Activated T-cell treated with anti-CD3 and anti-CD28 coated beads, Interleukin-2, amount 50 U/mL, for 24 hours (primary cell): ENCODE data around the gene ASZ1.

Experiments
- DNase-seq: peaks from one replicate; pipeline ENCODE4 v3.0.0-alpha.2; 2020
- H3K27ac Mint-ChIP-seq: 2 replicates; pipeline ENCODE4 v1.8.0; 2020; ENCODE audit warnings: mild to moderate bottlenecking, mixed read lengths
- H3K27me3 Mint-ChIP-seq: 2 replicates; pipeline ENCODE4 v1.8.0; 2020; ENCODE audit warnings: mixed read lengths
- H3K36me3 Mint-ChIP-seq: 2 replicates; pipeline ENCODE4 v1.8.0; 2020; ENCODE audit warnings: low read depth, mixed read lengths
- H3K4me1 Mint-ChIP-seq: 2 replicates; pipeline ENCODE4 v1.8.0; 2020; ENCODE audit warnings: low read depth, mixed read lengths
- H3K4me3 Mint-ChIP-seq: 2 replicates; pipeline ENCODE4 v1.8.0; 2020; ENCODE audit warnings: mild to moderate bottlenecking, moderate library complexity, mixed read lengths
- H3K9me3 Mint-ChIP-seq: 2 replicates; pipeline ENCODE4 v1.8.0; 2020; ENCODE audit warnings: mixed read lengths

Gene ASZ1

GRCh38 chr7:117384688-117385362, 42.5 kb downstream of the ASZ1 start:
- Mint-ChIP-seq H3K4me3 (no peak overlapping the region), H3K27ac (no peak overlapping the region), H3K36me3 (no peaks in the 10 kb centered on the region), H3K27me3 (no peaks in the 10 kb centered on the region), H3K4me1 (no peaks in the 10 kb centered on the region), H3K9me3 (peaks cover 15% of the 10 kb centered on the region)
- DNase-seq: no peak

DNA sequence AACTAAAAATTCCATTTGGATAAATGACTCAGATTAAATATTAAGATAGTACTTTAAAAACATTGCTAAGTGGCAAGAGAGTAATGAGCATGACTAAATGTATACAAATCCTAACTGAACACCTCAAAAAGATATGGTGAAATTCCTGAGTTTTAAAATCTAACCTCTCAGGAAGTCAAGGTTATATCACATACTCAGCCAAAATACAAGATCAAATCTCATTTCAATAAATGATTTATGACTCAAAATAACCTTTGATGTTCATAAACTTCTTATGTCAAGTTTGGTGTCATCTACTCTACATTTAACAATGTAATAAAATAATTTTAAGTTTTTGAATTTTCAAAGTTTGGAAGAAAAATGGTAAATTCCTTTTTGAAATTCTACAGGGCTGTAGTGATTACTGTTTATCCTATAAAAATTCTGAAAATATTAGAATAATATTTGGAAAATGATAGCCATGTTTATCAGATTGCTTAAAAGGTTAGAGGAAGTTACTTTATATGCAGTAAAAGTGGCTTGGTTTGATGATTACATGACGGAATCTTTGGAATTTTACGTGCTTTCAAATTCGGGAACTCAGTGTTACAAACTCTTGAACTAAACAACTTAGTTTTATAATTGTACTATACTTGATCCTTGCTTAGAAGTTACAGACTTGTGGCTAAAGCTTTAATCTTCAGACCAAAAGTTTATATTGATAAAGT, 43.7 kb downstream of the ASZ1 start:
- Mint-ChIP-seq H3K27ac (no peak overlapping the region), H3K4me1 (no peaks in the 10 kb centered on the region)

GRCh38 chr7:117383046-117383445, 44.2 kb downstream of the ASZ1 start:
- Mint-ChIP-seq H3K36me3 (no peaks in the 10 kb centered on the region), H3K27ac (no peak overlapping the region), H3K9me3 (peaks cover 7% of the 10 kb centered on the region), H3K4me1 (no peaks in the 10 kb centered on the region), H3K4me3 (no peak overlapping the region), H3K27me3 (no peaks in the 10 kb centered on the region)
- DNase-seq: no peak

More for the DNA sequence above, 43.7 kb downstream of the ASZ1 start:
- no peak overlapping the region for H3K4me3 Mint-ChIP-seq
- DNase-seq: no peak
- H3K36me3 Mint-ChIP-seq: no peaks in the 10 kb centered on the region
- no peaks in the 10 kb centered on the region for H3K27me3 Mint-ChIP-seq
- peaks cover 9% of the 10 kb centered on the region for H3K9me3 Mint-ChIP-seq

GRCh38 chr7:117381362-117381761, 45.9 kb downstream of the ASZ1 start:
- DNase-seq: no peak
- Mint-ChIP-seq H3K36me3 (no peaks in the 10 kb centered on the region), H3K27ac (no peak overlapping the region)

DNA sequence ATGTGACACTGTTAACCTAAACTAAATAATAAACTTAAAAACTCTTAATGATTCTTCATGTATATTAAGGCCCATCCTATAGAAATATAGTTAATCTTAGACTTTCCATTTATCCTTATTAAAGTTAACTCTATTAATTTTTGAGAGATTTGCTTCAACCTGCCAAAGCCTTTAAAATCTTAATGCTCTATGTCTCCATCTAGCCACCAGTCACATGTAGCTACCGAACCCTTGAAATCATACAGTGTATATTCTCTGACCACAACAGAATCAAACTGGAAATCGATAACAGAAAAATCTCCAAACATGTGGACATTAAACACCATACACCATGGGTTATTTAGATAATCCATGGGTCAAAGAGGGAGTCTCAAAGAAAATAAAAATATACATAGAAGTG, 51.9 kb downstream of the ASZ1 start:
- Mint-ChIP-seq H3K36me3 (no peaks in the 10 kb centered on the region), H3K9me3 (no peaks in the 10 kb centered on the region), H3K27me3 (no peaks in the 10 kb centered on the region), H3K4me3 (no peak overlapping the region), H3K4me1 (no peaks in the 10 kb centered on the region), H3K27ac (no peak overlapping the region)
- no peak for DNase-seq

More at GRCh38 chr7:117381362-117381761, 45.9 kb downstream of the ASZ1 start:
- Mint-ChIP-seq H3K27me3 (no peaks in the 10 kb centered on the region), H3K4me1 (no peaks in the 10 kb centered on the region), H3K4me3 (no peak overlapping the region), H3K9me3 (no peaks in the 10 kb centered on the region)

DNA sequence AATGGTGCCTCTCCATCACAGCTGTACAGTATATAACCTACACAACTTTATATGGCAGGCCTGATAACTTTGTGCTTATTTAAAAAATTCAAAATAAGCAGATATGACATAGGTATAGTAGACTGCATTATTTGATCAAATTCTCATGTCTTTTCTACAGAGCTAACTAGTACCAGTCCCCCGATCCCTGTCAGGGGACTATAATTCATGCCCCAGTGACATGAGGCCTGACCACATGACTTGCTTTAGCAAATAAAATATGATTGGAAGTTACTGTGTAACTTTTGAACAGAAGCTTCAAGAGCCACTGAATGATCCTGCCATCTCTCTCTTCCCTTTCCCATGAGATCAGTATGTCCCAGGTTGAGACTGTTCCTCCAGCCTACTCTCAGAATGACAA, 55.2 kb downstream of the ASZ1 start:
- Mint-ChIP-seq H3K4me3 (no peak overlapping the region), H3K9me3 (no peaks in the 10 kb centered on the region), H3K27me3 (no peaks in the 10 kb centered on the region), H3K36me3 (no peaks in the 10 kb centered on the region), H3K4me1 (no peaks in the 10 kb centered on the region), H3K27ac (no peak overlapping the region)
- no peak for DNase-seq

GRCh38 chr7:117364339-117365080, 62.8 kb downstream of the ASZ1 start:
- Mint-ChIP-seq H3K27me3 (no peaks in the 10 kb centered on the region), H3K36me3 (no peaks in the 10 kb centered on the region), H3K27ac (no peak overlapping the region), H3K4me3 (no peak overlapping the region), H3K9me3 (no peaks in the 10 kb centered on the region), H3K4me1 (no peaks in the 10 kb centered on the region)
- DNase-seq: no peak

DNA sequence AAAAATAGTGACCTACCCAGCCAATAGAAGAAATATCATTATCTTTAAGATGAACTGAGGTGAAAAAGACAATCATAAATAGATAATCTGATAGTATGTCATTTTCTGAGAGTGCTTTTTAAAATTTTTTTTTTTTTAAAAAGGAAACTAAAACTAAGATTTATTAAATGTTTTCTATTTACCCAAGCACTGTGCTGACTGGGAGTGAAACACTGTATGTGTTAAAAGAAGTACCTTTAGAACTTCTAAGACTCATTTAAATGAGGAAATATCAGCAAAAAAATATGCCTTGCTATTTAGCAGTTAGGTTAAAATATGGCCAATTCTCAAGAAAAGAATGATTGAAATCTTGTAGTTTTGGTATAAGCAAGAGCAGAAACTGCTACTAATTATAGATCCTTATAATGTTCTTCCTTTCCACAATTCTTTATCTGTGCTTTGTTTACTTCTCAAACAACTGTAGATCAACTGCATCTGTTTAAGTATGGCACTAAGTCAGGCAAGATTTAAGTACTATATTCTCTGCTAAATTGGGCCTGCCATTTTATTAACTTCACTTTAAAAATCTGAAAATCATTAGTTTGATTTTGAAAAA, 64.9 kb downstream of the ASZ1 start:
- no peaks in the 10 kb centered on the region for H3K27me3 Mint-ChIP-seq
- DNase-seq: no peak
- no peaks in the 10 kb centered on the region for H3K36me3 Mint-ChIP-seq
- no peak overlapping the region for H3K4me3 Mint-ChIP-seq
- no peaks in the 10 kb centered on the region for H3K9me3 Mint-ChIP-seq
- H3K27ac Mint-ChIP-seq: no peak overlapping the region
- no peaks in the 10 kb centered on the region for H3K4me1 Mint-ChIP-seq

- no peaks in the 10 kb centered on the region for H3K4me1 Mint-ChIP-seq
- no peak overlapping the region for H3K4me3 Mint-ChIP-seq
- H3K27ac Mint-ChIP-seq: no peak overlapping the region
- DNase-seq: no peak
- H3K9me3 Mint-ChIP-seq: no peaks in the 10 kb centered on the region
- no peaks in the 10 kb centered on the region for H3K36me3 Mint-ChIP-seq
- peaks cover 11% of the 10 kb centered on the region for H3K27me3 Mint-ChIP-seq
Observed at GRCh38 chr7:117350027-117350426, 77.3 kb downstream of the ASZ1 start.

DNA sequence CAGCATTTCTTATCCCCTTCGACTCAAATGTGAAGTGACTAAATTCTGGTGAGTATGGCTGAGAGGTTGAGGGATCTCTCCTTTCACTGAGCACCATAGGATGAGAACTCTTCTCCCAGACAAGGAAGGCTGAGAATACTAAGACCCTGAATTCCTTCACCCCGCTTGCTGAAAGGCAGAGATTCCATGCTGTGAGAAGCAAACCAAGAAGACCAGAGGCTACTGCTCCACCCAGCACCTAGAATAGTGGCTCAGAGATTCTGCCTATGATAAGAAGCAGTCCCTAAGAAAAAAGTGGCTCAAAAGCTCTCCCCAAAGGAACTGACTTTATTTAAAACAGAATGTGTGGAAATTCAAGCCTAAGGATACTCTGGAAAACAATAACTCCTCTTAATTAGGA, 77.7 kb downstream of the ASZ1 start:
- no peak overlapping the region for H3K4me3 Mint-ChIP-seq
- H3K27ac Mint-ChIP-seq: no peak overlapping the region
- no peak for DNase-seq
- H3K36me3 Mint-ChIP-seq: no peaks in the 10 kb centered on the region
- no peaks in the 10 kb centered on the region for H3K4me1 Mint-ChIP-seq
- H3K27me3 Mint-ChIP-seq: peaks cover 11% of the 10 kb centered on the region
- H3K9me3 Mint-ChIP-seq: no peaks in the 10 kb centered on the region

DNA sequence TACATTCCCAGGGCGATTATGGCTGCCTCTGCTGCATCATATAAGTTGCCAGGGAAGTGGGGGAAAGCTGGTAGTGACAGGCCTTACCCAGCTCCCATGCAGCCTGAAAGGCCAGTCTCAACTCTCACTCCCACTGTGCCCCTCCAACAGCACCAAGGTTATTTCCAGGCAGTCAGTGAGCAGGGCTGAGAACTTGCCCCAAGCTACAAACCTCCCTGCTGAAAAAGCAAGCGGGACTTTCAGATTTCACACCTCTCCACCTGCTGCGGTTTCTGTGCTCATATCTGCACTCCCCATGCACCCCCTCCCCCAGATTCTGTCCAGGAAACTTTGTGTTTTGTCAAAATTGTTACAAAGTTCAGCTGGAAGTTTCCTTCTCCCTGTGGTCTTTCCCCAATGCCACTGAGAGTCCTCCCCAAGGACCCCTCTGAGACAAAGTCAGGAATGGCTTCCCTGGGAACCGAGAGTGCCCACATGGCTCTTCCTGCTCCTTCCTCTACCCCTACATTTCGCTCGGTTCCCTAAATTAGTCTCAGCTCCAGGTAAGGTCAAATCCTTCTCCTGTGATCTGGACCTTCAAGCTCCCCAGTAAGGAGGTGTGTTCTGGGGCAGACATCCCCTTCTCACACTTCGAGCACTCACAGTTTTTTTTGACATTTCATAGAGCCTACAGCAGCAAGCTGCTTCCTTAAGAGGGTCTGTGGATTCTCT, 79.2 kb downstream of the ASZ1 start:
- Mint-ChIP-seq H3K9me3 (no peaks in the 10 kb centered on the region), H3K27me3 (peaks cover 11% of the 10 kb centered on the region), H3K36me3 (no peaks in the 10 kb centered on the region), H3K27ac (no peak overlapping the region), H3K4me1 (no peaks in the 10 kb centered on the region), H3K4me3 (no peak overlapping the region)
- DNase-seq: no peak

- no peaks in the 10 kb centered on the region for H3K9me3 Mint-ChIP-seq
- no peak overlapping the region for H3K27ac Mint-ChIP-seq
- no peak overlapping the region for H3K4me3 Mint-ChIP-seq
- no peaks in the 10 kb centered on the region for H3K4me1 Mint-ChIP-seq
- no peak for DNase-seq
- H3K36me3 Mint-ChIP-seq: no peaks in the 10 kb centered on the region
- H3K27me3 Mint-ChIP-seq: peaks cover 11% of the 10 kb centered on the region
Observed at GRCh38 chr7:117347480-117347879, 79.8 kb downstream of the ASZ1 start.

DNA sequence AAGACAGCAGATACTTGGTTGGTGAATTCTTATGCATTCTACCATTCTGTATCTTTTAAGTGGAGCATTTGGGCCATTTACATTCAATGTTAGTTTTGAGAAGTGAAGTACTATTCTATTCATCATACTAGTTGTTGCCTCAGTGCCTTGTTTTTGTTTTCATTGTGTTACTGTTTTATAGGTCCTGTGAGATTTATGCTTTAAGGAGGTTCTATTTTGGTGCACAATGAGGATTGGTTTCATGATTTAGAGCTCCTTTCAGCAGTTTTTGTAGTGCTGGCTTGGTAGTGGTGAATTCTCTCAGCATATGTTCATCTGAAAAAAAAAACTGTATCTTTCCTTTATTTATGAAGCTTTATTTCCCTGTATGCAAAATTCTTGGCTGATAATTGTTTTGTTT, 81.1 kb downstream of the ASZ1 start:
- H3K4me1 Mint-ChIP-seq: no peaks in the 10 kb centered on the region
- peaks cover 11% of the 10 kb centered on the region for H3K27me3 Mint-ChIP-seq
- no peaks in the 10 kb centered on the region for H3K9me3 Mint-ChIP-seq
- H3K4me3 Mint-ChIP-seq: no peak overlapping the region
- no peak overlapping the region for H3K27ac Mint-ChIP-seq
- DNase-seq: no peak
- H3K36me3 Mint-ChIP-seq: no peaks in the 10 kb centered on the region

DNA sequence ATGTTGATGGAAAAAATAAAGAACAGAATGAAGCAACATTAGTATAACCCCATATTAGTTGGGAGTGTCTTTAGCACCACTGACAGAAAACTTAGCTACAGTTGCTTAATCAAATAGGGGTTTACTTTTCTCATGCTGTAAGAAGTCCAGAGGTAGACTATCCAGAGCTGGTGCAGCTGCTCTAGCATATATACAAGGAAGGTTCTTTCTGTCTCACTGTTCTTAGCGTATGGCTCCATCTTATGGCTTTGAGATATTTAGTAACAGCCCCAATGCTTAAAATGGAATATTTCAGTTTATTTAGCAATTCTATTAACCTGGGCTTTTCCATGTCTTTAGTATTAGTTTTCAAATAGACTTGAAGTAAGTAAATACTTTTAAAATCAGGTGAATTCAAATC, 89.3 kb downstream of the ASZ1 start:
- no peak for DNase-seq
- H3K9me3 Mint-ChIP-seq: no peaks in the 10 kb centered on the region
- H3K4me3 Mint-ChIP-seq: no peak overlapping the region
- no peaks in the 10 kb centered on the region for H3K27me3 Mint-ChIP-seq
- no peak overlapping the region for H3K27ac Mint-ChIP-seq
- H3K36me3 Mint-ChIP-seq: no peaks in the 10 kb centered on the region
- H3K4me1 Mint-ChIP-seq: no peaks in the 10 kb centered on the region
